Hepatocyte (in vitro differentiated cells): ENCODE data around the gene PRIMA1.

Source experiments
- CTCF ChIP-seq: fragments of 200-600 bp; sonication (generic); IDR thresholded peaks from 2 replicates; pipeline ENCODE4 v1.5.1; 2016; ENCODE audit warnings: antibody characterized with exemption, mild to moderate bottlenecking; ENCODE audit not compliant: poor library complexity
- EZH2 ChIP-seq: fragments of 200-600 bp; sonication (generic); IDR thresholded peaks from 2 replicates; pipeline ENCODE4 v1.6.1; 2016; ENCODE audit warnings: antibody characterized with exemption, mild to moderate bottlenecking, borderline replicate concordance
- EZH2phosphoT487 ChIP-seq: fragments of 200-600 bp; sonication (generic); IDR thresholded peaks from one replicate; pipeline ENCODE4 v1.6.1; 2018; ENCODE audit warnings: antibody characterized with exemption, mild to moderate bottlenecking, low read depth, moderate library complexity; ENCODE audit not compliant: unreplicated experiment, severe bottlenecking

- no peak for TF ChIP-seq EZH2
- TF ChIP-seq CTCF: no peak
- no peak for TF ChIP-seq EZH2phosphoT487
Measured at GRCh38 chr14:93745603-93746273, 42.5 kb downstream of the PRIMA1 start.
